Adipose tissue (tissue), 3 donors: ENCODE data around the gene MED13. TPM values are rescaled to one million over a fixed set of nuclear protein-coding genes. Genes with fewer than 3 reads are reported as not detected.
"Not testable (repeated sequence)": the region's sequence is repeated elsewhere in the genome, so short reads cannot be mapped to it uniquely, and the experiment has no call there.

Experiments
- H3K27ac ChIP-seq: one replicate; pipeline ENCODE4 v1.5.1; 2013; ENCODE audit warnings: low read depth, low read length
- WGBS, 3 donors: extraction: QIAGEN DNeasy Blood & Tissue Kit; methylation state at CpG; one replicate each; pipeline ENCODE4 v1.1.7; 2013; 5-methylcytosine and 5-hydroxymethylcytosine counted together
- polyA plus RNA-seq, 3 donors: library from polyadenylated mRNA; stranded (reverse); fragments of 200-250 nt; gene quantifications; one replicate each; pipeline ENCODE4 v1.2.3, GENCODE V29; 2013
- donor health status: healthy with polysubstance abuse.
- donor health status: Bipolar disorder and iron deficiency.
- donor health status: healthy.

The MED13 gene
- polyA plus RNA-seq, 3 donors = 4.7 to 11.9 (median 8.3) TPM

- no peak overlapping the region for H3K27ac ChIP-seq
Measured at GRCh38 chr17:62017912-62018311, 47.2 kb downstream of the MED13 start.

DNA sequence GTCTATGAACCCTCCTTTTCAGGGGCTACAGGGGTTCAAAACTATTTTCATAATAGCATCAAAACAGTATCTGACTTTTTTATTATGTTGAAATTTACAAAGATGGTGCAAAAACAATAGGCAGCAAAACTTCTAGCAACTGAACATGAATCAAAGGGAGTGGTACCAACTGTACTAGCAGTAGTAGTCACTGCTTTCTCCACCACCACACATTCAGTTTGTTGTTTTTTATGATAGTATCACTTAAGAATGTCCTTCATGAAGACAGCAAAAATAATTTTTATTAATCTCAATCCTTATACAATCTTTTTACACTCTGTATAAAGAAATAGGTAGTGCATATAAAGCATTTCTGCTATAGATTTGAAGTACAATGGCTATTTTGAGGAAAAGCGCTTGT is 47.6 kb downstream of the MED13 start:
- WGBS, 3 donors = 99 to 100% (median 100%) methylated on average over 1 of the region's 1 CpG
- no peak overlapping the region for H3K27ac ChIP-seq

DNA sequence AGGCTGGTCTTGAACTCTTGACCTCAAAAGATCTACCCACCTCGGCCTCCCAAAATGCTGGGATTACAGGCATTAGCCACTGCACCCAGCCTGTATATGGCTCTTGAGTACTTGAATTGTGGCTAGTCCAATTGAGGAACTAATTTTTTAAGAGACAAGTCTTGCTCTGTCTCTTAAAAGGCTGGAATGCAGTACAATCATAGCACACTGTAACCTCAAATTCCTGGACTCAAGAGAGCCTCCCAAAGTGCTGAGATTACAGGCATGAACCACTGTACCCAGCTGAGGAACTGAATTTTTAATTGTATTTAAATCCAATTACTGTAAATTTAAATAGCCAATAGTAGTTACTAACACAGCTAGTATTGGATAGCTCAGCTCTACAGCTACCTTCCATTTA is 50.6 kb downstream of the MED13 start:
- no peak overlapping the region for H3K27ac ChIP-seq
- WGBS, 3 donors = 91 to 100% (median 100%) methylated on average over 1 of the region's 1 CpG

- WGBS, 3 donors = 76 to 86% (median 76%) methylated on average over 1 of the region's 1 CpG
- H3K27ac ChIP-seq = no peak overlapping the region
Measured at GRCh38 chr17:62009220-62009619, 55.9 kb downstream of the MED13 start.

DNA sequence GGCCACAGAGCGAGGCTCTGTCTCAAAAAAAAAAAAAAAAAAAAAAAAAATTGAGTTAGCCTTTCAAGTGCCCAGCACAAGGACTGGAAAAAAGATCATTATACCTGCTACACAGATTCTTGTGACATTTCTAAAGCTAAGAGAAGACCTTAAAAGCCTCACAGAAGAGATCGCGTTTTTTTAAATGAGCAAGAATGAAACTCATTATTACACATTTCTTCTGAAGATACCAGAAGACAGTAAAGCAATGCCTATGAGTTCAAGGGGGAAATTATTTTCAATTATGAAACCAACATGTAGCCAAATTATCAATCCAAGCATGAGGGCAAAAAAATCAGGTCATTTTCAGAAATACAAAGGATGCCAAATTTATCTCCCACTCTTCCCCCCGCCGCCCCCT is 56.8 kb downstream of the MED13 start:
- no peak overlapping the region for H3K27ac ChIP-seq
- 91 to 97% (median 96%) methylated on average over 5 of the region's 5 CpGs for WGBS, 3 donors

DNA sequence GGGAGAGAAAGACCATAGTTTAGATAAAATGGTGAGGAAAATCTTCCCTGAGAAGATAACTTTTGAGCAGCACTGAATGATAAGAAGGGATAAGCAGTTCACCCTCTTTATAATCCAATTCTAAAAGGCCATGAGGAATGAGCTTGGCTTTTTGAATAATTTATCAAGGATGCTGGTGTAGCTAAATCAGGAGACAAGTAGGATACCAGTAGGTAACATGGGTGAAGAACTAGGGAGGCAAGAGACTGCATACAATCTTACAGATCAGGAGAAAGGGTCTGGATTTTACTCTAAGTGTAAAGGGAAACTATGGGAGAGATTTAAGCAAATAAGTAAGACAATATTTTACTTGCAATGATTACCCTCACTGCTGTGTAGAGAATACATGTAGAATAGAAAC is 60.7 kb downstream of the MED13 start:
- H3K27ac ChIP-seq = no peak overlapping the region

DNA sequence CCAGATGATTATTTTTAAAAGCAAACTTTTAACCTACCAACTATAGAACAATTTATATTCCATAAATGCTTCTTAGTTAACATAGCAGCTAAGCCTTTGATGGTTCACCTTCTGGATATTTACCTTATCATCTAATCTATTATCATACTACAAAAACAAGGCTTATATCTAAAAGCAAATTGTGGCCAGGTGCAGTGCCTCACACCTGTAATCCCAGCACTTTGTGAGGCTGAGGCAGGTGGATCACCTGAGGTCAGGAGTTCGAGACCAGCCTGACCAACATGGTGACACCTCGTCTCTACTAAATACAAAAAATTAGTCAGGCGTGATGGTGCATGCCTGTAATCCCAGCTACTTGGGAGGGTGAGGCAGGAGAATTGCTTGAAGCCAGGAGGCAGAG is 61.9 kb downstream of the MED13 start:
- not testable (repeated sequence) for H3K27ac ChIP-seq
- WGBS, 3 donors = 68 to 99% (median 95%) methylated on average over 3 of the region's 3 CpGs

DNA sequence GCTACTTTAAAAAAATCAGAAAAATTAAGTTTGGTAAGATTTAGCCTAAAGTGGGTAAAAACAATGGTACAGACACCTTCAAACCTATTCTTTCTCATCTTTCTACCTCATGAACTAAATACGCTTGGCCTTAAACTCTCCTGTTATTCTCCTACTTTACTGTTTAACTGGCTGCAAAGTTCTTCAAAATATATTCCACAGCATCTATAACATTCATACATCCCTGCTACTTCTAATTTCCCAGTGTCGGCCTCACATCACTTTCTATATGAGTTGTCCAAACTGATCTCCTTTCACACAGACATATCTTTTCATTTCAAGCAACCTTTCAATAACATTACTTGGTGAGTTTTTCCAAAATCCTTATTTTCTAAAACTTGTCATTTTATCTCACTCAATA is 64.0 kb downstream of the MED13 start:
- WGBS, 3 donors = 95 to 99% (median 96%) methylated on average over 2 of the region's 2 CpGs
- no peak overlapping the region for H3K27ac ChIP-seq

- no peak overlapping the region for H3K27ac ChIP-seq
- 88 to 98% (median 98%) methylated on average over 3 of the region's 3 CpGs for WGBS, 3 donors
Measured at GRCh38 chr17:62000186-62000585, 64.9 kb downstream of the MED13 start.

DNA sequence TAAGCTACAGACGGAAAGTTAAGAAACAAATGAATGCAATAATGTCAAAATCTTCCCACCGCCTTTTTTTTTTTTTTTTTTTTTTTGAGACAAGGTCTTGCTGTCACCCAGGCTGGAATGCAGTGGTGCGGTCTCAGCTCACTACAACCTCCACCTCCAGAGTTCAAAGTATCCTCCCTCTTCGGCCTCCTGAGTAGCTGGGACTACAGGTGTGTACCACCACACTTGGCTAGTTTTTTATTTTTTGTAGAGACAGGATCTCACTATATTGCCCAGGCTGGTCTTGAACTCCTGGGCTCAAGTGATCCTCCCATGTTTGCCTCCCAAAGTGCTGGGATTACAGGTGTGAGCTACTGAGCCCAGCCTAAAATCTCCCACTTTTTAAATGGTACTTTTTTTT is 66.5 kb downstream of the MED13 start:
- 74 to 79% (median 75%) methylated on average over 4 of the region's 4 CpGs for WGBS, 3 donors
- H3K27ac ChIP-seq = not testable (repeated sequence)

- WGBS, 3 donors = 24 to 57% (median 51%) methylated on average over 2 of the region's 2 CpGs
- H3K27ac ChIP-seq = no peak overlapping the region
Measured at GRCh38 chr17:61997664-61998063, 67.4 kb downstream of the MED13 start.

GRCh38 chr17:61996916-61997605 is 68.0 kb downstream of the MED13 start:
- no peak overlapping the region for H3K27ac ChIP-seq
- WGBS, 3 donors = 50 to 80% (median 73%) methylated on average over 4 of the region's 4 CpGs

DNA sequence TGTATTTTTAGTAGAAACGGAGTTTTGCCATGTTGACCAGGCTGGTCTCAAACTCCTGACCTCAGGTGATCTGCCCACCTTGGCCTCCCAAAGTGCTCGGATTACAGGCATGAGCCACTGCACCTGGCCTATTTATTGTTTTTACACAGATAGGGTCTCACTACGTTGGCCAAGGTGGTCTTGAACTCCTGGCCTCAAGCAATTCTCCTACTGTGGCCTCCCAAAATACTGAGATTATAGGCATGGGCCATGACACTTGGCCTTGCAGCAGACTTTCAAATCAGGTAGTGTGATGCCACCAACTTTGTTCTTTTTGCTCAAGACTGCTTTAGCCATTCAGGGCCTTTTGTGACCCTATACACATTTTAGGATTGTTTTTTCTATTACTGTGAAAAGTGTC is 75.6 kb downstream of the MED13 start:
- 95 to 99% (median 98%) methylated on average over 3 of the region's 3 CpGs for WGBS, 3 donors
- no peak overlapping the region for H3K27ac ChIP-seq

GRCh38 chr17:61986898-61987297 is 78.2 kb downstream of the MED13 start:
- no peak overlapping the region for H3K27ac ChIP-seq
- 84 to 94% (median 92%) methylated on average over 5 of the region's 5 CpGs for WGBS, 3 donors

GRCh38 chr17:61984821-61985220 is 80.3 kb downstream of the MED13 start:
- 41 to 64% (median 48%) methylated on average over 4 of the region's 4 CpGs for WGBS, 3 donors
- no peak overlapping the region for H3K27ac ChIP-seq

GRCh38 chr17:61981323-61981722 is 83.8 kb downstream of the MED13 start:
- no peak overlapping the region for H3K27ac ChIP-seq

GRCh38 chr17:61980535-61980934 is 84.5 kb downstream of the MED13 start:
- WGBS, 3 donors = 93 to 95% (median 95%) methylated on average over 5 of the region's 5 CpGs
- H3K27ac ChIP-seq = no peak overlapping the region

- 94 to 97% (median 95%) methylated on average over 7 of the region's 7 CpGs for WGBS, 3 donors
Measured at GRCh38 chr17:61974115-61974514, 91.0 kb downstream of the MED13 start.

DNA sequence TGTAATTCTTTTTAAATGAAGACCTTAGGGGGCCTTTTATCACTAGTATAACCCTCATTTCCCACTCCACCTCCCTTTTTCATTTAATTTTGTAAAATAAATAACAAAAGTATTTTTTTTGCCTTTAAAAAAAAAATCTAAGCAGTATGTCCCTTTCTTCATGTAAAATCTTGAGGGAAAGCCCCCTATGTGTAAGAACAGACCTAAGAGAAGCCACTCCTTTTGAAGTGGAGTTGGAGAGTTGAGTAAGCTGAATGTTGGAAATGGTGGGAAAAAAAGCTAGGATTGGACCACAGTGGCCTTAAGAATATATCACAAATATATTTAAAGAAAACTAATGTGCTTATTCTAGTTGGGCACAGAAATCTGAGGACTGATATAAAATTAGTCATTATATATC is 92.8 kb downstream of the MED13 start:
- H3K27ac ChIP-seq = no peak overlapping the region

More at GRCh38 chr17:61974115-61974514, 91.0 kb downstream of the MED13 start:
- H3K27ac ChIP-seq = no peak overlapping the region

DNA sequence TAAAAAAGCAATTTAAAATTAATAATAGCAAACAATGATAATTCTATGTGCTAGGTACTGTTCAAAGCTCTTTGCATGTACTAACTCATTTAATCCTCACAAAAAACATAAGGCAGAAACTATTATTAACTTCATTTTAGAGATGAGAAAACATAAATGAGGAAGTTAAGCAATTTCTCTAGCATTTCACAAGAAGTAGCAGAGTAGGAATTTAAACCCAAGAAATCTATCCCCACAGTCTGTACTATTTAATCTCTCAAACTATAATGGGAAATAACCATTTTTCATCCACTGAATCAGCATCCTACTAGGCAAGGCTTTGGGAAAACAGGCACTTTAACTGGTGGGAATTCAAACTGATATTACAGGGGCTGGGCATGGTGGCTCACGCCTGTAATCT is 95.0 kb downstream of the MED13 start:
- 78 to 90% (median 80%) methylated on average over 1 of the region's 1 CpG for WGBS, 3 donors
- no peak overlapping the region for H3K27ac ChIP-seq

GRCh38 chr17:61968757-61969156 is 96.3 kb downstream of the MED13 start:
- 96 to 99% (median 97%) methylated on average over 5 of the region's 5 CpGs for WGBS, 3 donors
- H3K27ac ChIP-seq = no peak overlapping the region
